IMR-90 (cell line): ENCODE results near the gene GRIN2D. TPM values are rescaled to one million over a fixed set of nuclear protein-coding genes. Genes with fewer than 3 reads are reported as not detected.

ENCODE experiments used
- ATAC-seq: fragments of 200-7000 bp; cut with Tn5 transposase; 2 replicates; pipeline ENCODE4 v1.9.1; 2020; ENCODE audit warnings: low read depth, mild to moderate bottlenecking, moderate library complexity
- BruUV-seq: library from RNA; stranded (reverse); fragments of 400-500 nt; replicated peaks from 2 replicates; lab custom pipeline; 2021; lab: Mats Ljungman, UMichigan
- CTCF ChIA-PET: fragments of 300-600 bp; formaldehyde crosslinking; extraction: SDS; loops from one replicate; lab custom pipeline; 2021; ENCODE audit warnings: antibody characterized with exemption; lab: Yijun Ruan, JAX
- POLR2A ChIA-PET: fragments of 300-600 bp; sonication (Branson Sonifier 250); formaldehyde crosslinking; loops from one replicate; lab custom pipeline; 2022; ENCODE audit warnings: antibody characterized with exemption; ENCODE audit not compliant: unreplicated experiment; lab: Charles Lee
- DNase-seq: peaks from one replicate; pipeline ENCODE4 v3.0.0; 2013
- H2AFZ ChIP-seq: replicated peaks from 2 replicates; pipeline ENCODE3; 2013; ENCODE audit warnings: low read length, mild to moderate bottlenecking; ENCODE audit not compliant: poor library complexity
- H2AK5ac ChIP-seq: 2 replicates; pipeline ENCODE4 v1.6.1; 2013; ENCODE audit warnings: low read depth, low read length, inconsistent platforms
- H2AK9ac ChIP-seq: replicated peaks from 2 replicates; pipeline ENCODE3; 2013; ENCODE audit warnings: mild to moderate bottlenecking, low read depth, low read length, moderate library complexity; ENCODE audit not compliant: poor library complexity
- H2BK120ac ChIP-seq: 2 replicates; pipeline ENCODE4 v1.6.1; 2013; ENCODE audit warnings: low read depth, low read length, inconsistent platforms
- H2BK15ac ChIP-seq: 3 replicates; pipeline ENCODE4 v1.6.1; 2013; ENCODE audit warnings: low read depth, low read length, inconsistent platforms
- H2BK20ac ChIP-seq: 2 replicates; pipeline ENCODE4 v1.6.1; 2013; ENCODE audit warnings: low read depth, mild to moderate bottlenecking, inconsistent platforms, low read length, moderate library complexity
- H2BK5ac ChIP-seq: 2 replicates; pipeline ENCODE4 v1.6.1; 2013; ENCODE audit warnings: mild to moderate bottlenecking, low read depth, low read length, inconsistent platforms; ENCODE audit not compliant: poor library complexity, severe bottlenecking
- H3K14ac ChIP-seq: replicated peaks from 2 replicates; pipeline ENCODE4 v1.6.1; 2013; ENCODE audit warnings: low read depth, low read length, inconsistent platforms
- H3K18ac ChIP-seq: 2 replicates; pipeline ENCODE4 v1.6.1; 2013; ENCODE audit warnings: low read depth, low read length, control low read depth
- H3K23ac ChIP-seq: 2 replicates; pipeline ENCODE4 v1.6.1; 2013; ENCODE audit warnings: low read depth, low read length, inconsistent platforms
- H3K27ac ChIP-seq: 2 replicates; pipeline ENCODE4 v1.5.1; 2013; ENCODE audit warnings: mild to moderate bottlenecking, control low read depth, low read length; ENCODE audit not compliant: insufficient read depth
- H3K27me3 ChIP-seq: 2 replicates; pipeline ENCODE4 v1.6.1; 2013; ENCODE audit warnings: low read length; ENCODE audit not compliant: control insufficient read depth, insufficient read depth
- H3K36me3 ChIP-seq: 2 replicates; pipeline ENCODE4 v1.6.1; 2013; ENCODE audit warnings: low read length, mixed read lengths; ENCODE audit not compliant: control insufficient read depth, insufficient read depth
- H3K4ac ChIP-seq: 2 replicates; pipeline ENCODE4 v1.6.1; 2013; ENCODE audit warnings: low read depth, low read length, inconsistent platforms
- H3K4me1 ChIP-seq: 2 replicates; pipeline ENCODE4 v1.6.1; 2013; ENCODE audit warnings: low read length, mixed read lengths; ENCODE audit not compliant: control insufficient read depth, insufficient read depth
- H3K4me2 ChIP-seq: 2 replicates; pipeline ENCODE4 v1.6.1; 2013; ENCODE audit warnings: low read depth, mild to moderate bottlenecking, control low read depth, low read length, moderate library complexity
- H3K4me3 ChIP-seq: 2 replicates; pipeline ENCODE4 v1.5.1; 2013; ENCODE audit warnings: low read depth, mild to moderate bottlenecking, control low read depth, low read length, moderate library complexity; ENCODE audit not compliant: insufficient read depth
- H3K56ac ChIP-seq: 2 replicates; pipeline ENCODE4 v1.6.1; 2013; ENCODE audit warnings: low read length, inconsistent platforms; ENCODE audit not compliant: insufficient read depth; ENCODE audit errors: extremely low read depth
- H3K79me1 ChIP-seq, 2 experiments: 2 replicates each; pipeline ENCODE4 v1.6.1; 2013; ENCODE audit warnings: low read length in 2 of 2, inconsistent platforms in 1 of 2, low read depth in 1 of 2
- H3K9ac ChIP-seq: 2 replicates; pipeline ENCODE4 v1.6.1; 2013; ENCODE audit warnings: low read depth, low read length, control low read depth
- H3K9me1 ChIP-seq: 2 replicates; pipeline ENCODE4 v1.6.1; 2013; ENCODE audit warnings: low read length, inconsistent platforms; ENCODE audit not compliant: insufficient read depth
- H3K9me3 ChIP-seq: 2 replicates; pipeline ENCODE4 v1.6.1; 2013; ENCODE audit warnings: low read length; ENCODE audit not compliant: control insufficient read depth, insufficient read depth
- H4K20me1 ChIP-seq: 2 replicates; pipeline ENCODE4 v1.6.1; 2013; ENCODE audit warnings: low read length, inconsistent platforms; ENCODE audit not compliant: insufficient read depth
- H4K5ac ChIP-seq: 2 replicates; pipeline ENCODE4 v1.6.1; 2013; ENCODE audit warnings: mild to moderate bottlenecking, low read depth, low read length, control low read depth
- H4K8ac ChIP-seq, 2 experiments: 2 replicates each; pipeline ENCODE4 v1.6.1; 2013; ENCODE audit warnings: low read depth in 2 of 2, low read length in 2 of 2, control low read depth in 1 of 2, inconsistent platforms in 1 of 2
- H4K91ac ChIP-seq: 2 replicates; pipeline ENCODE4 v1.6.1; 2013; ENCODE audit warnings: low read depth, low read length, inconsistent platforms; ENCODE audit not compliant: insufficient read depth
- CHD1 ChIP-seq: IDR thresholded peaks from 2 replicates; pipeline ENCODE4 v1.6.1; 2012; ENCODE audit warnings: low read depth, low read length, improper control_type of control experiment
- ELK1 ChIP-seq: fragments of 150-350 bp; IDR thresholded peaks from 2 replicates; pipeline ENCODE4 v1.6.1; 2016; ENCODE audit warnings: low read depth, mild to moderate bottlenecking, low read length, moderate library complexity, borderline replicate concordance
- FOS ChIP-seq: fragments of 150-350 bp; IDR thresholded peaks from 2 replicates; pipeline ENCODE4 v1.6.1; 2016; ENCODE audit warnings: low read depth, low read length
- MAZ ChIP-seq: IDR thresholded peaks from 2 replicates; pipeline ENCODE4 v1.6.1; 2012; ENCODE audit warnings: low read depth, mild to moderate bottlenecking, low read length, improper control_type of control experiment, moderate library complexity, borderline replicate concordance
- MXI1 ChIP-seq: IDR thresholded peaks from 2 replicates; pipeline ENCODE4 v1.6.1; 2012; ENCODE audit warnings: low read depth, mild to moderate bottlenecking, low read length, moderate library complexity, borderline replicate concordance
- NFE2L2 ChIP-seq: fragments of 150-350 bp; IDR thresholded peaks from 2 replicates; pipeline ENCODE4 v1.6.1; 2016; ENCODE audit warnings: low read depth, mild to moderate bottlenecking, low read length
- RAD21 ChIP-seq: IDR thresholded peaks from 2 replicates; pipeline ENCODE4 v1.6.1; 2012; ENCODE audit warnings: low read length, improper control_type of control experiment
- RCOR1 ChIP-seq: IDR thresholded peaks from 2 replicates; pipeline ENCODE4 v1.6.1; 2012; ENCODE audit warnings: mild to moderate bottlenecking, low read length, improper control_type of control experiment; ENCODE audit not compliant: insufficient replicate concordance
- RFX5 ChIP-seq: IDR thresholded peaks from 2 replicates; pipeline ENCODE4 v1.8.0; 2012; ENCODE audit warnings: low read depth, mild to moderate bottlenecking, low read length, moderate library complexity
- WGBS, 2 experiments: methylation state at CpG; one replicate each; pipeline versions ENCODE4 v1.1.5 to v1.1.7; 2013; ENCODE audit warnings: missing lambda C conversion rate in 2 of 2; ENCODE audit not compliant: insufficient read length in 1 of 2; ENCODE audit errors: extremely low coverage in 2 of 2; 5-methylcytosine and 5-hydroxymethylcytosine counted together
- dilution Hi-C: fragments of 300-500 bp; cut with HindIII; formaldehyde crosslinking; loops from one replicate; pipeline ENCODE4 v1.14.3; 2018; ENCODE audit warnings: low sequenced_read_pairs; ENCODE audit not compliant: unreplicated experiment
- in situ Hi-C: fragments of 300-500 bp; cut with MboI; formaldehyde crosslinking; loops from 3 replicates; pipeline ENCODE4 v1.14.3; 2019; ENCODE audit warnings: low sequenced_read_pairs, inconsistent platforms, mixed read lengths
- intact Hi-C: fragments of 100-400 bp; cut with micrococcal nuclease; formaldehyde crosslinking; loops from 2 replicates; pipeline ENCODE4 v1.10.0; 2022
- polyA plus RNA-seq, 3 experiments: library from polyadenylated mRNA; depleted of rRNA; stranded (reverse); fragments of >200 nt; gene quantifications; 2 replicates each; pipeline ENCODE4 v1.2.3, GENCODE V29; 2012; ENCODE audit warnings: low replicate concordance in 1 of 3
- total RNA-seq: library from RNA; depleted of rRNA; stranded (reverse); fragments of >200 nt; gene quantifications from 2 replicates; pipeline ENCODE4 v1.2.3, GENCODE V29; 2012
- TF ChIP-seq, protein P1 (sequence below): conservative IDR thresholded peaks from 2 replicates; pipeline ENCODE4 v1.5.1; 2012; ENCODE audit warnings: mild to moderate bottlenecking, low read depth, low read length, improper control_type of control experiment

GRIN2D gene
- total and polyA plus RNA-seq, 2 of the 4 experiments (the other 2 are of a cell fraction), result under 0.01 to 0.24 TPM

GRCh38 chr19:48436586-48436985 lies 43.1 kb downstream of the GRIN2D start:
- ATAC-seq (no peak), DNase-seq (no peak)
- ChIA-PET CTCF (no interaction called here), POLR2A (no interaction called here)
- no peak overlapping the region for H2AFZ ChIP-seq
- no peak overlapping the region for H3K18ac ChIP-seq
- no TSS peak for BruUV-seq
- no peak overlapping the region for H2BK15ac ChIP-seq
- in situ Hi-C loops, result no loop called here
- H4K8ac ChIP-seq, result no peak overlapping the region
- 75% methylated on average over 1 of the region's 5 CpGs; no CpG with 5 or more reads in 1 of the 2 experiments for WGBS, 2 experiments
- dilution Hi-C loops, result no loop called here
- H3K56ac ChIP-seq, result no peak overlapping the region
- H3K9me1 ChIP-seq, result no peaks in the 10 kb centered on the region
- no peak overlapping the region for H3K23ac ChIP-seq
- H2BK20ac ChIP-seq, result no peak overlapping the region
- H3K27ac ChIP-seq, result no peak overlapping the region
- no peak overlapping the region for H2BK120ac ChIP-seq
- no peaks in the 10 kb centered on the region for H3K79me1 ChIP-seq
- H3K36me3 ChIP-seq, result no peaks in the 10 kb centered on the region
- H3K9me3 ChIP-seq, result no peaks in the 10 kb centered on the region
- TF ChIP-seq RCOR1 (no peak), MAZ (no peak), FOS (no peak), ELK1 (no peak), CHD1 (no peak), MXI1 (no peak), RFX5 (no peak), NFE2L2 (no peak), RAD21 (no peak)
- TF ChIP-seq, protein P1, sequence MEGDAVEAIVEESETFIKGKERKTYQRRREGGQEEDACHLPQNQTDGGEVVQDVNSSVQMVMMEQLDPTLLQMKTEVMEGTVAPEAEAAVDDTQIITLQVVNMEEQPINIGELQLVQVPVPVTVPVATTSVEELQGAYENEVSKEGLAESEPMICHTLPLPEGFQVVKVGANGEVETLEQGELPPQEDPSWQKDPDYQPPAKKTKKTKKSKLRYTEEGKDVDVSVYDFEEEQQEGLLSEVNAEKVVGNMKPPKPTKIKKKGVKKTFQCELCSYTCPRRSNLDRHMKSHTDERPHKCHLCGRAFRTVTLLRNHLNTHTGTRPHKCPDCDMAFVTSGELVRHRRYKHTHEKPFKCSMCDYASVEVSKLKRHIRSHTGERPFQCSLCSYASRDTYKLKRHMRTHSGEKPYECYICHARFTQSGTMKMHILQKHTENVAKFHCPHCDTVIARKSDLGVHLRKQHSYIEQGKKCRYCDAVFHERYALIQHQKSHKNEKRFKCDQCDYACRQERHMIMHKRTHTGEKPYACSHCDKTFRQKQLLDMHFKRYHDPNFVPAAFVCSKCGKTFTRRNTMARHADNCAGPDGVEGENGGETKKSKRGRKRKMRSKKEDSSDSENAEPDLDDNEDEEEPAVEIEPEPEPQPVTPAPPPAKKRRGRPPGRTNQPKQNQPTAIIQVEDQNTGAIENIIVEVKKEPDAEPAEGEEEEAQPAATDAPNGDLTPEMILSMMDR, result no peak
- H2AK5ac ChIP-seq, result no peak overlapping the region
- no peak overlapping the region for H3K4ac ChIP-seq
- no peaks in the 10 kb centered on the region for H3K4me1 ChIP-seq
- H2AK9ac ChIP-seq, result no peak overlapping the region
- no peak overlapping the region for H4K5ac ChIP-seq
- H3K14ac ChIP-seq, result no peak overlapping the region
- H3K4me3 ChIP-seq, result no peak overlapping the region
- H2BK5ac ChIP-seq, result no peak overlapping the region
- H4K91ac ChIP-seq, result no peak overlapping the region
- no peaks in the 10 kb centered on the region for H4K20me1 ChIP-seq
- H3K4me2 ChIP-seq, result no peak overlapping the region
- intact Hi-C loops, result no loop called here
- H3K27me3 ChIP-seq, result peaks cover 3% of the 10 kb centered on the region
- H3K9ac ChIP-seq, result no peak overlapping the region
